Measurements from ENCODE around the gene OR5H1.

DNA sequence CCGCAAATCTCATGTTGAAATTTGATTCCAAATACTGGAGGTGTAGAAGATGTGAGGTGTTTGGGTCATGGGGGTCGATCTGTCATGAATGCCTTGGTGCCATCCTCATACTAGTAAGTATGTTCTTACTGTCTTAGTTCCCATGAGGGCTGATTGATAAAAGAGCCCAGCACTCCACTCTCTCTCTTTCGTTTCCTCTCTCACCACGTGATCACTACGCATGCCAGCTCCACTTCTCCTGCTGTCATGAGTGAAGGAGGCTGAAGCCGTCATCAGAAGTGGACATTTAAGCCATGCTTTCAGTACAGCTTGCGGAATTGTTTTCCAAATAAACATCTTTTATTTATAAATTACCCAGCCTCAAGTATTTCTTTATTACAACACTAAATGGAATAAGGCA is 42.1 kb downstream of the OR5H1 start:
- TF ChIP-seq, protein P1, sequence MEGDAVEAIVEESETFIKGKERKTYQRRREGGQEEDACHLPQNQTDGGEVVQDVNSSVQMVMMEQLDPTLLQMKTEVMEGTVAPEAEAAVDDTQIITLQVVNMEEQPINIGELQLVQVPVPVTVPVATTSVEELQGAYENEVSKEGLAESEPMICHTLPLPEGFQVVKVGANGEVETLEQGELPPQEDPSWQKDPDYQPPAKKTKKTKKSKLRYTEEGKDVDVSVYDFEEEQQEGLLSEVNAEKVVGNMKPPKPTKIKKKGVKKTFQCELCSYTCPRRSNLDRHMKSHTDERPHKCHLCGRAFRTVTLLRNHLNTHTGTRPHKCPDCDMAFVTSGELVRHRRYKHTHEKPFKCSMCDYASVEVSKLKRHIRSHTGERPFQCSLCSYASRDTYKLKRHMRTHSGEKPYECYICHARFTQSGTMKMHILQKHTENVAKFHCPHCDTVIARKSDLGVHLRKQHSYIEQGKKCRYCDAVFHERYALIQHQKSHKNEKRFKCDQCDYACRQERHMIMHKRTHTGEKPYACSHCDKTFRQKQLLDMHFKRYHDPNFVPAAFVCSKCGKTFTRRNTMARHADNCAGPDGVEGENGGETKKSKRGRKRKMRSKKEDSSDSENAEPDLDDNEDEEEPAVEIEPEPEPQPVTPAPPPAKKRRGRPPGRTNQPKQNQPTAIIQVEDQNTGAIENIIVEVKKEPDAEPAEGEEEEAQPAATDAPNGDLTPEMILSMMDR (IDR thresholded peaks at IDR 0.05): no peak
- no peak for TF ChIP-seq POLR2A (IDR thresholded peaks at IDR 0.05)

All from tibial nerve (tissue), 3 donors.